Activated T-cell treated with anti-CD3 and anti-CD28 coated beads for 1 hour (primary cell): ENCODE data around the gene TRIM50.
"Not testable (repeated sequence)": the region's sequence is repeated elsewhere in the genome, so short reads cannot be mapped to it uniquely, and the experiment has no call there.

ENCODE experiments used
- DNase-seq: peaks from one replicate; pipeline ENCODE4 v3.0.0-alpha.2; 2020; ENCODE audit warnings: low read depth

TRIM50 gene

DNA sequence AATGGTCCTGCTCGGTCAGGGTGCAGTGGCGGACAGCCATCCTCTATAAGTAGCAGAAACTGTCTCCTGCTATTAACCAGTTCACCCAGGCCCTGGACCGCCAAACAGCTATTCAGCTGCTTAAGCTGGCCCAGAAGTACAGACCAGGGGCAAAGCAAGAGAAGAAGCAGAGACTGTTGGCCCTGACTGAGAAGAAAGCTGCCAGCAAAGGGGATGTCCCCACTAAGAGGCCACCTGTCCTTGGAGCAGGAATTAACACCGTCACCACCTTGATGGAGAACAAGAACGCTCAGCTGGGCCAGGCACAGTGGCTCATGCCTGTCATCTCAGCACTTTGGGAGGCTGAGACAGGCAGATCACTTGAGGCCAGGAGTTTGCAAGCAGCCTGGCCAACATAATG lies 13.6 kb downstream of the TRIM50 start:
- DNase-seq = no peak

DNA sequence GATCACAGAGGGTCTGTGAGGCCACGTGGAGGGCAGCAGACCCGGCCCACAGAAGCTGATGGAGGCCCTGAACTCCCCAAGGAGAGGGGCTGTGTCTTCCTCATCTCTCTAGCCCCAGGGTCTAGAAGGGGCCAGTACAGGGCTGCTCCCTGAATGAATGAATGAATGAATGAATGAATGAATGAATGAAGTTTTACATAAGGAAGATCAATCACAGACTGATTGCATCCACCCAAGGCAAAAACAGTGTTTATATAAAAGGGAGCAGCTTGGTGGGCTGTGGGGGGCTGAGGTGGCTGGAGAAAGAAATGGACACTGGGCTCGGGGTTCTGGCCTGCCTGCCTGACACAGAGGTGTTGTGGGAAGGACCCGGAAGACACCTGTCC lies 14.4 kb downstream of the TRIM50 start:
- DNase-seq = no peak

- DNase-seq = no peak
Observed at GRCh38 chr7:73312831-73313520, 14.9 kb downstream of the TRIM50 start.

GRCh38 chr7:73311421-73311820 lies 16.5 kb downstream of the TRIM50 start:
- DNase-seq = not testable (repeated sequence)

DNA sequence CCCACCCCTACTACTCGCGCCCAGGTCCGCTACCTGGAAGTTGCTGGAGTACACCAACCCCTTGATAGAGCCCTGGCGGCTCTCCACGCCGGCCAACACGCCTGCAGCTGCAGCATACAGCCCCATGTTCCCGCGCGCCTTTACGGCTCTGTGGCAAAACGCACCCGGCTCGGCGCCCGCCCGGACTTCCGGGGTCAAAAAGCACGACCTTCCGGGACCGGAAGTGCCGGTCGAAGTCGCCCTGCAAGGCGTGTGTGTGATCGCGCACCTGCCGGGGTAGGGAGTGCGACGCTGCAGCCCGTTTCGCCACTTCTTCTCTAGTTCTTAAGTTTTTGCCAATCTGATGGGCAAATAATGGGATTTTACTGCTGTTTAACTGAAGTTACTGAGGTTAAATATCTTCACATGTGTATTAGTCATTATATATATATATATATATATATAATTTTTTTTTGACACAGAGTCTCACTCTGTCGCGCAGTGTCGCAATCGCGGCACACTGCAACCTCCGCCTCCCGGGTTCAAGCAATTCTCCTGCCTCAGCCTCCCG lies 19.1 kb downstream of the TRIM50 start, which contains the start of gene NSUN5:
Gene NSUN5, minus strand, starts transcription at position 162 of the 550 bp plus-strand sequence. Its CDS starts 36 bp downstream, at position 126.
- DNase-seq = peak; percentile 84

GRCh38 chr7:73308074-73308664 lies 19.7 kb downstream of the TRIM50 start:
- DNase-seq = no peak

GRCh38 chr7:73307436-73307835 lies 20.4 kb downstream of the TRIM50 start:
- no peak for DNase-seq

DNA sequence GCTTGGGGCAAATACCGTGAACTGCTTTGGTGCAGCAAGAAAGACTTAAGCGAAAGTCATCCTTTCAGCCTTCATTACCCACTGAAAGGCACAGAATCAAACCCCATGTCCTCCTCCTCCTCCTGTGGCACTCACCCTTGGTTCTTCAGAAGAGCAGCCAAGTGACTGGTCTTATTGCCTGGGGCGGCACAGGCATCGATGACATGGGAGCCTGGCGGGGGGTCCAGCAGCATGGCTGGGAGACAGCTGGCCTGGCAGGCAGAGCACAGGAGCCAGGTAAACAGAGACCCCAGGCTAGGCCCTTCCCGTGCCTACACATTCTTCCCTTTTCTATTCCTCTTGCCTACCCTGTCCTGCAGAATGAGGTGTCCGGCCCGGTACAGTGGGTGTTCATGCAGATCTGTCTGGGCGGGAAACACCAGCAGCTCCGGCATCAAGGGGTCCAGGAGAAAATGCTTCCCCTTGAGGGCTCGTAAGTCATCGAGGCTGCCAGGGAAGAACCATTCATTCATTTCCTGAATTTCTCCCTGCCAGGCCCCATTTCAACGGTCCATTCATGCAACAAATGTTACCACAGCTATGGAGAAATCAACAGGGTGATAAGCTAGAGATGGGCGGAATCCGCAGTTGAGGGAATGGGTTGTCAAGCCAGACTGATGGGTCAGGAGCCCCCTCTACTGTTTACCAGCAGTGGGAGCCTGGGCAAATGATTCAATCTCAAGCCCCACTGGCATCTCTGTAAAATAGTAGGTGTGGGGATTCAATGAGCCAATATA lies 23.1 kb downstream of the TRIM50 start:
- not testable (repeated sequence) for DNase-seq

DNA sequence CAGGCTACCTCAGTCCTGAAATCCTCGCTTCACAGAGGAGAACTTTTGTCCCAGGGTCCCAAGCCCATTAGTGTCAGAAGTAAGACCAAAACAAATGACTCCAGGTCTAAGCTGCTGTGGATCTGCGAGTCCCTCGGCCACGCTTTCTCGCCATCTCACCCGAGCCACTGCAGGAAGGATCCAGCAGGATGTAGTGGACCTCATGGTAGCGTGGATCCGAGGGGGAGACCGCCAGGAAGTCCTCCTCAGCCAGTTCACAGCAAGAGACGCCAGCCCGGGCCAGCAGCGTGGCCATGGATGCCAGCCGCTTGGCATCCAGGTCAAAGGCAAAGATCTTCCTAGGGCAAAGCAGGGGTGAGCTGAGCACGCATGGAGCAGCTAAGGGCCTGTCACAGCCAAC lies 23.8 kb downstream of the TRIM50 start:
- DNase-seq = no peak

DNA sequence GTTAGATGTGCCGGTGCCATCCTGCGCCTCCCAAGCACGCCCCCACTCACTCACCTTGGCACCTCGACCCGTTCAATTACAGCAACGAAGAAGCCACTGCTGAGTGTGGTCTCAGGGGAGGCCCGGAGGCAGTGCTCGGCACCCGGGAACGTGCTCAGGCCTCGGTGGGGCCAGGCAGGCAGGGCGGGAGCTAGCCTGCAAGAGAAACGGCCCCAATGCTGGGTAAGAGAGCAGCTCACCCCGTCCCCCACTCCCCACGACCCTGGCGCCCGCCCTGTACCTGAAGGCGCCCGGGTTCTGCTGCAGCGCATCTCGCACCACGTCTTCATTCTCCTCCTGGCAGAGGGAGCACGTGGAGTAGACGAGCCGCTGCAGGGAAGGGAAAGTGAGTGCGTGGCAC lies 24.3 kb downstream of the TRIM50 start:
- DNase-seq = no peak

DNA sequence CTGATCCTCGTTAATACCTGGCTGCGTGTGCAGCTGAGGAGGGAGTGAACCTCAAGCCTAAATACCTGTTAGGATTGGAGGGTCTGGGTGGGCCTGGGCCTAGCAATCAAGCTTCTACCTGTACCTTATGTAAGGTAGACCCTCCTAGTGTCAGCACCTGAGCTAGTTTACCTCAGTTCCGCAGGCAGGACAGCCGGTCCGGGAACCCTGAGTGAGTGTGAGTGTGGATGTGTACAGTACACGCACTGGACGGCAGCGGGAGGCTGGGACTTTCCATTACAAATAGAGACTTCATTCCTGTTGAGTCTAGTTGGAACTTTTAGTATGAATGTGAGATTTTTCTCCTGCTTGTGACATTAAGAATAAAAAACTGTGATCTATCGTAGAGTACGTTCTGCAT lies 25.0 kb downstream of the TRIM50 start:
- DNase-seq = not testable (repeated sequence)

GRCh38 chr7:73301108-73301507 lies 26.8 kb downstream of the TRIM50 start:
- not testable (repeated sequence) for DNase-seq

DNA sequence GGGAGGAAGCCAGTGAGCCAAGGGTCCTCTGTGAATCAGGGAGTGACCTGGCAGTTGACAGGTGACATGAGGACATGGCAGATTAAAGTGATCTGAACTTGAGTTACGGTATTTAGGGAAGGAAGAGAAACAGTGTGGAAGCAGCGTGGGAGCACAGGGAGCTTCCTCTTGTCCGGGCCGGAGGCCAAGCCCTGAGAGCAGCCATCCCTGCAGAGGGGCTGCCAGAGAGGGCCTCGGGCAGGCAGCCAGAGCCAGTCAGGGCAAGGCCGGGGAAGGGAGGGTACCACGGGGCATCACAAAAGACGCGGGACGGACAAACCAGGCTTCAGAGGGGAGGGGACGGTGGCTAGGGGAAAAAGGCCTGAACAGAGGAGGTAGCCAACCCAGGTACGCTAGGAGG lies 28.1 kb downstream of the TRIM50 start:
- DNase-seq = not testable (repeated sequence)

DNA sequence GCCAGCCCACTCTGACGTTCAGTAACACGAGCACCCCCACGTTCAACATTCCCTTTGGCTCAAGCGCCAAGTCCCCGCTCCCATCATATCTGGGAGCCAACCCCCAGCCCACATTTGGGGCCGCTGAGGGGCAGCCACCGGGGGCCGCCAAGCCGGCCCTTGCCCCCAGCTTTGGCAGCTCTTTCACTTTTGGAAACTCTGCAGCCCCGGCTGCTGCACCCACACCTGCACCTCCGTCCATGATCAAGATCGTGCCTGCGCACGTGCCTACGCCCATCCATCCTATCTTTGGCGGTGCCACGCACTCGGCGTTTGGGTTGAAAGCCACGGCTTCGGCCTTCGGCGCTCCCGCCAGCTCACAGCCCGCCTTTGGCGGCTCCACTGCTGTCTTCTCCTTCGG lies 30.2 kb downstream of the TRIM50 start:
- not testable (repeated sequence) for DNase-seq

- DNase-seq = not testable (repeated sequence)
Observed at GRCh38 chr7:73297235-73297634, 30.6 kb downstream of the TRIM50 start.

DNA sequence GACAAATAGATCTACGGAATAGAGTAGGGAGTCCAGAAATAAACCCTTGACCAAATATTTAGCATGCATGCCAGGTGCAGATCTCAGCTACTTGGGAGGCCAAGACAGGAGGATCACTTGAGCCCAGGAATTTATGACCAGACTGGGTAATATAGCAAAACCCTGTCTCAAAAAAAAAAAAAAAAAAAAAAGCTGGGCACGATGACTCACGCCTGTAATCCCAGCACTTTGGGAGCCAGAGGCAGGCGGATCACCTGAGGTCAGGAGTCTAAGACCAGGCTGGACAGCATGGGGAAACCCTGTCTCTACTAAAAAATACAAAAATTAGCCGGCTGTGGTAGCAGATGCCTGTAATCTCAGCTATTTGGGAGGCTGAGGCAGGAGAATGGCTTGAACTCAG lies 50.7 kb downstream of the TRIM50 start:
- DNase-seq = not testable (repeated sequence)

DNA sequence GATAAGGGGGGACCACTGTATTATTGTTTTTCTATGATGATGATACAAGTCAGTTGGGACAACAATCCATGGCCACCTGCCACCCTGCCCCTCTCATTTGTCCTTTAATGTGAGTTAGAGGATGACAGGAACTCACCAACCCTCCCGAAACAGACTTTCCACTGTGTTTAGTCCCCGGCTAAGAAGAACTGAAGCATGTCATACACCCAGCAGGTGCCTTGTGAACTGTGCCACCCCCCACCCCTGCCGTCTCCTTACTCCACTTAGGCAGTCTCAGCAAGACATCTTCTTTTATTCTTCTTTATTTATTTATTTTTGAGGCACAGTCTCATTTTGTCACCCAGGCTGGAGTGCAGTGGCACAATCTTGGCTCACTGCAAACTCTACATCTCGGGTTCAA lies 60.1 kb downstream of the TRIM50 start:
- DNase-seq = not testable (repeated sequence)

GRCh38 chr7:73266719-73267368 lies 61.0 kb downstream of the TRIM50 start:
- not testable (repeated sequence) for DNase-seq
